K562 (cell line): Measurements from ENCODE around the gene CYSTM1. TPM values are rescaled to one million over a fixed set of nuclear protein-coding genes. Genes with fewer than 3 reads are reported as not detected.

Source experiments
- ARID3B ChIP-seq: fragments of 250-450 bp; sonication (Bioruptor Pico); IDR thresholded peaks from 2 replicates; pipeline ENCODE4 v1.4.0; 2020; ENCODE audit warnings: borderline replicate concordance
- CBFA2T2 ChIP-seq: fragments of 450-650 bp; conservative IDR thresholded peaks from 2 replicates; pipeline ENCODE4 v1.6.1; 2017; ENCODE audit warnings: mild to moderate bottlenecking
- CHCHD3 ChIP-seq: fragments of 250-450 bp; sonication (Bioruptor Pico); IDR thresholded peaks from 2 replicates; pipeline ENCODE4 v2.1.2; 2022; ENCODE audit warnings: mild to moderate bottlenecking
- CHD7 ChIP-seq: fragments of 200-600 bp; sonication (generic); IDR thresholded peaks from one replicate; pipeline ENCODE4 v1.6.1; 2012; ENCODE audit warnings: mild to moderate bottlenecking, low read depth, low read length, inconsistent platforms
- GABPB1 ChIP-seq: sonication (generic); formaldehyde crosslinking; IDR thresholded peaks from 2 replicates; pipeline ENCODE4 v1.8.0; 2022; ENCODE audit warnings: mild to moderate bottlenecking, missing genetic modification reagents
- MXI1 ChIP-seq: IDR thresholded peaks from 2 replicates; pipeline ENCODE4 v1.6.1; 2011; ENCODE audit warnings: low read depth, mild to moderate bottlenecking, improper control_type of control experiment, low read length
- SRSF1 ChIP-seq: fragments of 200-400 bp; formaldehyde crosslinking; IDR thresholded peaks from 2 replicates; pipeline ENCODE4 v1.6.1; 2017; ENCODE audit warnings: mild to moderate bottlenecking, low read depth, low read length, moderate library complexity
- ZBTB8A ChIP-seq: fragments of 450-650 bp; IDR thresholded peaks from 2 replicates; pipeline ENCODE4 v1.6.1; 2018; ENCODE audit warnings: mild to moderate bottlenecking, moderate library complexity; ENCODE audit not compliant: partially characterized antibody
- ZSCAN32 ChIP-seq: fragments of 450-650 bp; formaldehyde crosslinking; IDR thresholded peaks from 2 replicates; pipeline ENCODE4 v1.4.0; 2020; ENCODE audit warnings: mild to moderate bottlenecking, moderate library complexity
- polyA plus RNA-seq, 8 experiments: library from polyadenylated mRNA; depleted of rRNA in 4 of 8; stranded (reverse) in 5 of 8; unstranded in 3 of 8; fragments of >200 nt; fragmentation: Nextera tagmentation in 2 of 8; fragmentation: Illumina TruSeq in 1 of 8; extraction: Ambion mirVana in 2 of 8; extraction: Trizol in 1 of 8; gene quantifications; 2 replicates each; pipeline versions ENCODE4 v1.2.1 to v1.2.3, GENCODE V29; 2011 to 2014; ENCODE audit warnings: inconsistent platforms in 1 of 8, missing spikeins in 1 of 8
- total RNA-seq, 7 experiments: library from RNA; depleted of rRNA in 6 of 7; stranded (reverse); fragments of >200 nt in 6 of 7; fragmentation: Illumina TruSeq in 2 of 7; extraction: Trizol in 2 of 7; gene quantifications; 2 replicates each; pipeline versions ENCODE4 v1.2.1 to v1.2.3, GENCODE V29; 2011 to 2021; ENCODE audit warnings: low replicate concordance in 1 of 7
- TF ChIP-seq, protein P1 (sequence below): sonication (generic); formaldehyde crosslinking; IDR thresholded peaks from 2 replicates; pipeline ENCODE4 v1.8.0; 2022; ENCODE audit warnings: mild to moderate bottlenecking, low read depth, missing genetic modification reagents

The CYSTM1 gene
- total and polyA plus RNA-seq, 9 of the 15 experiments (the other 6 are each of a cell fraction or from before 2014, with no cell fraction given): 76.1 to 422 (median 108) TPM

- TF ChIP-seq CHD7 (no peak), ZSCAN32 (CRISPR knock-in tag) (no peak), MXI1 (no peak), CBFA2T2 (peak; percentile 92), SRSF1 (no peak), ZBTB8A (no peak), ARID3B (no peak), GABPB1 (CRISPR knock-in tag) (no peak), CHCHD3 (CRISPR knock-in tag) (no peak)
- TF ChIP-seq, protein P1, sequence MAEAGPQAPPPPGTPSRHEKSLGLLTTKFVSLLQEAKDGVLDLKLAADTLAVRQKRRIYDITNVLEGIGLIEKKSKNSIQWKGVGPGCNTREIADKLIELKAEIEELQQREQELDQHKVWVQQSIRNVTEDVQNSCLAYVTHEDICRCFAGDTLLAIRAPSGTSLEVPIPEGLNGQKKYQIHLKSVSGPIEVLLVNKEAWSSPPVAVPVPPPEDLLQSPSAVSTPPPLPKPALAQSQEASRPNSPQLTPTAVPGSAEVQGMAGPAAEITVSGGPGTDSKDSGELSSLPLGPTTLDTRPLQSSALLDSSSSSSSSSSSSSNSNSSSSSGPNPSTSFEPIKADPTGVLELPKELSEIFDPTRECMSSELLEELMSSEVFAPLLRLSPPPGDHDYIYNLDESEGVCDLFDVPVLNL (CRISPR knock-in tag): no peak
Observed at GRCh38 chr5:140217299-140218026, 42.5 kb downstream of the CYSTM1 start (continued).
